Activated naive CD8-positive, alpha-beta T cell treated with anti-CD3 and anti-CD28 coated beads, Interleukin-2, amount 50 U/mL, for 16 hours (primary cell): Measurements from ENCODE around the gene SV2B.
"Not testable (repeated sequence)": the region's sequence is repeated elsewhere in the genome, so short reads cannot be mapped to it uniquely, and the experiment has no call there.

Source experiments
- DNase-seq: peaks from one replicate; pipeline ENCODE4 v3.0.0-alpha.2; 2020; ENCODE audit warnings: low read depth, low spot score

SV2B gene

GRCh38 chr15:91311986-91312385 is 211.9 kb downstream of the SV2B start:
- DNase-seq = no peak

- DNase-seq = no peak
Observed at GRCh38 chr15:91316126-91316525, 216.1 kb downstream of the SV2B start.

GRCh38 chr15:91318516-91318915 is 218.5 kb downstream of the SV2B start:
- no peak for DNase-seq

GRCh38 chr15:91318931-91319330 is 218.9 kb downstream of the SV2B start:
- no peak for DNase-seq

- no peak for DNase-seq
Observed at GRCh38 chr15:91319371-91320059, 219.5 kb downstream of the SV2B start.

GRCh38 chr15:91320101-91320500 is 220.0 kb downstream of the SV2B start:
- no peak for DNase-seq

- no peak for DNase-seq
Observed at GRCh38 chr15:91329914-91330313, 229.9 kb downstream of the SV2B start.

GRCh38 chr15:91331581-91331980 is 231.5 kb downstream of the SV2B start:
- DNase-seq = no peak

- DNase-seq = no peak
Observed at GRCh38 chr15:91335702-91336101, 235.6 kb downstream of the SV2B start.

GRCh38 chr15:91336687-91337086 is 236.6 kb downstream of the SV2B start:
- DNase-seq = no peak

- DNase-seq = no peak
Observed at GRCh38 chr15:91338766-91339165, 238.7 kb downstream of the SV2B start.

GRCh38 chr15:91342097-91342496 is 242.0 kb downstream of the SV2B start:
- DNase-seq = no peak

GRCh38 chr15:91344912-91345311 is 244.9 kb downstream of the SV2B start:
- DNase-seq = not testable (repeated sequence)

GRCh38 chr15:91345736-91346135 is 245.7 kb downstream of the SV2B start:
- DNase-seq = no peak

- no peak for DNase-seq
Observed at GRCh38 chr15:91346259-91346658, 246.2 kb downstream of the SV2B start.

- DNase-seq = no peak
Observed at GRCh38 chr15:91348752-91349500, 248.9 kb downstream of the SV2B start.
